Testis (tissue), 5 donors: Measurements from ENCODE around the gene TMEM40. TPM values are rescaled to one million over a fixed set of nuclear protein-coding genes. Genes with fewer than 3 reads are reported as not detected.

Source experiments
- DNase-seq: peaks from one replicate; pipeline ENCODE4 v3.0.0-alpha.2; 2019
- H3K27ac ChIP-seq, 2 donors: fragments of 200-600 bp; sonication (generic); one replicate each; pipeline ENCODE4 v1.5.1; 2019
- H3K27me3 ChIP-seq: fragments of 200-600 bp; sonication (generic); one replicate; pipeline ENCODE4 v1.5.1; 2019
- H3K36me3 ChIP-seq: fragments of 200-600 bp; sonication (generic); one replicate; pipeline ENCODE4 v1.5.1; 2017; ENCODE audit warnings: low read depth; ENCODE audit errors: missing control alignments
- H3K4me1 ChIP-seq: fragments of 200-600 bp; sonication (generic); one replicate; pipeline ENCODE4 v1.5.1; 2019
- H3K4me3 ChIP-seq, 2 donors: fragments of 200-600 bp; sonication (generic); one replicate each; pipeline ENCODE4 v1.5.1; 2017 to 2019
- H3K9me3 ChIP-seq: fragments of 200-600 bp; sonication (generic); one replicate; pipeline ENCODE4 v1.5.1; 2017
- POLR2A ChIP-seq: fragments of 450-650 bp; IDR thresholded peaks from one replicate; pipeline ENCODE4 v1.6.1; 2017; ENCODE audit warnings: antibody characterized with exemption, mild to moderate bottlenecking, moderate library complexity
- WGBS, 2 donors: methylation state at CpG; one replicate each; pipeline ENCODE4 v1.1.5; 2018; 5-methylcytosine and 5-hydroxymethylcytosine counted together
- intact Hi-C: fragments of 100-400 bp; cut with DNase I; formaldehyde crosslinking; loops from one replicate; pipeline ENCODE4 v1.15.1; 2023; ENCODE audit warnings: low total_unique reads
- long read RNA-seq, 2 donors: transcript quantifications; one replicate each; lab custom pipeline, GENCODE V29; 2026
- polyA plus RNA-seq: library from polyadenylated mRNA; stranded (reverse); fragments of 350-450 nt; fragmentation: Illumina TruSeq; extraction: RNeasy Lipid Tissue Mini Kit (QIAGEN cat#74804); gene quantifications from one replicate; pipeline ENCODE4 v1.2.3, GENCODE V29; 2014; ENCODE audit warnings: low read depth, low replicate concordance; ENCODE audit not compliant: insufficient read depth
- total RNA-seq, 2 donors: library from RNA; depleted of rRNA; stranded (reverse); fragments of >200 nt; gene quantifications; one replicate each; pipeline ENCODE4 v1.2.3, GENCODE V29; 2016
- TF ChIP-seq, protein P1 (sequence below), 3 experiments: fragments of 450-650 bp in 2 of 3; fragments of 200-600 bp in 1 of 3; sonication (generic) in 1 of 3; IDR thresholded peaks; one replicate each; pipeline ENCODE4 v1.5.1; 2016 to 2019; ENCODE audit warnings: antibody characterized with exemption in 3 of 3, mild to moderate bottlenecking in 2 of 3, moderate library complexity in 1 of 3

The TMEM40 gene, protein sequence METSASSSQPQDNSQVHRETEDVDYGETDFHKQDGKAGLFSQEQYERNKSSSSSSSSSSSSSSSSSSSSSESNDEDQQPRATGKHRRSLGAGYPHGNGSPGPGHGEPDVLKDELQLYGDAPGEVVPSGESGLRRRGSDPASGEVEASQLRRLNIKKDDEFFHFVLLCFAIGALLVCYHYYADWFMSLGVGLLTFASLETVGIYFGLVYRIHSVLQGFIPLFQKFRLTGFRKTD
- 1 to 10 TPM; 1.5 to 1.7 TPM for total RNA-seq
- 0.96 TPM for polyA plus RNA-seq
- long read RNA-seq, donor 1, partial matches to known transcripts, result 0 of 1 reads
- long read RNA-seq, donor 1, other reads (novel, unspliced or antisense), result 0 of 1 reads
- long read RNA-seq, donor 2, result 0 reads

DNA sequence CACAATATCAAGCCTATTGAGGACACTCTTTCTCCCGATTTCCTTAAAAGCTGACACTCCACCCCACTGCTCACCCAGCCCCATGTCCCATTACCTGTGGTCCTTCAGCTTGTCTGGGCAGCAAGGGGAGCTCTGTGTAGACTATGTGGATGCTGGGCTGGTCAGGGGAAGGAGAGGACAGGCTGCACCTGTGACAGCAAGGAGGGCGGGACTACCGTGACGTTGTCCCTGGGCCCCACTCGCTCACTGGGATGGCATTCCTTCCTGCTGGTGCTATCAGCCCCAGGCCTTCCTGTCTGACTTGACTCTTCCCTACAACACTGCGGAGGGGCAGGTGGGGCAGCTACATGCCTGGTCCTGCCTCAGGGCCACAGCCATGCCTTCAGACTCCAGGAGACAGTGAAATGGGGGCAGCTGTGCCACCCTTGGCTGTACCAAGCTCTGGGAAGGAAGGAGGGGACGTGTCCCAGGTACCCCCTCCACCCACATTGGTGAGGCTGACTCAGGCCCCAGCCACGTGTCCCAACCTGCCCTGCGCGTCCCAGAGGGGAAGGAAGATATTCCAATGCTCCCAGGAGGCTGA is at the start of gene TMEM40:
TMEM40 (minus strand) TSS at position 163 of the 583 bp plus-strand sequence. CDS start 9,427 bp downstream, outside the sequence.
- H3K4me3 ChIP-seq, result no peak within 1 kb of the TSS
- H3K4me1 ChIP-seq, result peaks cover 14% of the 10 kb centered on the region
- TF ChIP-seq POLR2A, result no peak
- TF ChIP-seq, protein P1, sequence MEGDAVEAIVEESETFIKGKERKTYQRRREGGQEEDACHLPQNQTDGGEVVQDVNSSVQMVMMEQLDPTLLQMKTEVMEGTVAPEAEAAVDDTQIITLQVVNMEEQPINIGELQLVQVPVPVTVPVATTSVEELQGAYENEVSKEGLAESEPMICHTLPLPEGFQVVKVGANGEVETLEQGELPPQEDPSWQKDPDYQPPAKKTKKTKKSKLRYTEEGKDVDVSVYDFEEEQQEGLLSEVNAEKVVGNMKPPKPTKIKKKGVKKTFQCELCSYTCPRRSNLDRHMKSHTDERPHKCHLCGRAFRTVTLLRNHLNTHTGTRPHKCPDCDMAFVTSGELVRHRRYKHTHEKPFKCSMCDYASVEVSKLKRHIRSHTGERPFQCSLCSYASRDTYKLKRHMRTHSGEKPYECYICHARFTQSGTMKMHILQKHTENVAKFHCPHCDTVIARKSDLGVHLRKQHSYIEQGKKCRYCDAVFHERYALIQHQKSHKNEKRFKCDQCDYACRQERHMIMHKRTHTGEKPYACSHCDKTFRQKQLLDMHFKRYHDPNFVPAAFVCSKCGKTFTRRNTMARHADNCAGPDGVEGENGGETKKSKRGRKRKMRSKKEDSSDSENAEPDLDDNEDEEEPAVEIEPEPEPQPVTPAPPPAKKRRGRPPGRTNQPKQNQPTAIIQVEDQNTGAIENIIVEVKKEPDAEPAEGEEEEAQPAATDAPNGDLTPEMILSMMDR (IDR thresholded peaks at IDR 0.05), result no peak
- H3K27ac ChIP-seq, result peak within 1 kb of the TSS; percentile 77 to 82
- no peaks in the 10 kb centered on the region for H3K9me3 ChIP-seq
- intact Hi-C loops, result no loop called here
- H3K36me3 ChIP-seq, result no peaks in the 10 kb centered on the region
- WGBS, 2 donors, result 86 to 87% methylated on average over 6 to 10 of the region's 10 CpGs
- DNase-seq, result no peak
- H3K27me3 ChIP-seq, result no peaks in the 10 kb centered on the region

DNA sequence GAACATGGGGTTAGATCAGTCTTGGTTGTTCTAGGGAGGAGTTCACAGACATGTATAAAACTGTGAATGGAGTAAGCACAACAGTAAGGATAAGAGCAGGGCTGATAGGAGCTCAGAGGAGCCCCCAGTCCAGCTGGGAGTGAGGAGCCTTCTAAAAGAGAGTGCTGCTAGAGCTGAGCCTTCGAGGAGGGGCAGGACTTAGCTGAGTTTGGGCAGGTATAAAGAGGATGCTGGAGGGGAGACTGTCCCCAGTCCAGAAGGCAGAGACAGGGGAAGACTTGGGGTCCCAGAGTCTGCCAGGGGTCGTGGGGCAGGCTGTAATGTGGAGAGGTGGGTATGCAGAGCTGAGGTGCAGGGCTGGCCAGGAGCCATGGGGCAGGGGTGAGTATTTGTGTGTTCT is 49.5 kb upstream of the TMEM40 start:
- no peak overlapping the region for H3K27ac ChIP-seq
- TF ChIP-seq, protein P1 (IDR thresholded peaks at IDR 0.05), result no peak
- no peak for TF ChIP-seq POLR2A
- intact Hi-C loops, result no loop called here
- DNase-seq, result no peak
- no peaks in the 10 kb centered on the region for H3K36me3 ChIP-seq
- WGBS, 2 donors, result 76% methylated on average over 2 of the region's 2 CpGs
- peaks cover 6% of the 10 kb centered on the region for H3K4me1 ChIP-seq
- no peaks in the 10 kb centered on the region for H3K9me3 ChIP-seq
- no peaks in the 10 kb centered on the region for H3K27me3 ChIP-seq
- no peak overlapping the region for H3K4me3 ChIP-seq

DNA sequence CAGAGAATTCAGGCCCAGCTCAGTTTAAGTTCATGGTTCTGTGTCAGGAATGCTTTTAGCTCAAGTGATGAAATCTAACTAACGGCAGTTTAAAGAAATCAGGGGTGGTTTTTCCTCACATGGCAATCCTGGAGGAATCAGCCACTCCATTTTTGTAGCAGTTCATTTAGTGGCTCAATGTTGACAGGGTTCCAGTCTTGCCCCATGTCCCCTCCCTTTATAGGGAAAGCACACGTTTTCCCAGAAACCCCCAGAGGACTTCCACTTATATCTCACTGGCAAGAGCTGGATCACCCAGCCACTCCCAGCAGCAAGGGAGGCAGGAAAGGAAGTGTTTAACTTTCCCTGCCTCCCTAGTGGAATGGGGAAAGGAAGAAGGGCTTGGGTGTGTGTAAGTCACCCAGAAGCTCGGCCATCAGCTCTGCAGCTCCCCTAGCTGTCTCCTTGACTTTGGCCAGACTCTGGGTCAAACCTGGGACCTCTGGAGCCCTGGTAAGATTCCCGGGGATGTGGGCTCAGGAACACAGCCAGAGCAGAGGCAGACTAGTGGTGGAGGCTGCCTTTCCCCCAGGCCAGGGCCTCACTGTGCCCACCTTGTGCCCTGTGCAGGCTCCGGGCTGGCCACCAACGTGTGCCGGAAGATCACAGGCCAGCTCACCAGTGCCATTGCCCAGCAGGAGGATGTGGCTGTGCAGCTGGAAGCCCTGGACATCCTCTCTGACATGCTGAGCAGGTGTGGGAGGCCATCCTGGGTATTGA is 48.7 kb upstream of the TMEM40 start:
- Histone ChIP-seq H3K9me3 (no peaks in the 10 kb centered on the region), H3K36me3 (no peaks in the 10 kb centered on the region), H3K27me3 (no peaks in the 10 kb centered on the region), H3K27ac (no peak overlapping the region), H3K4me3 (no peak overlapping the region), H3K4me1 (peaks cover 6% of the 10 kb centered on the region)
- no peak for DNase-seq
- 69 to 80% methylated on average over 7 of the region's 7 CpGs for WGBS, 2 donors
- intact Hi-C loops, result no loop called here
- TF ChIP-seq, protein P1 (IDR thresholded peaks at IDR 0.05), result no peak
- no peak for TF ChIP-seq POLR2A

DNA sequence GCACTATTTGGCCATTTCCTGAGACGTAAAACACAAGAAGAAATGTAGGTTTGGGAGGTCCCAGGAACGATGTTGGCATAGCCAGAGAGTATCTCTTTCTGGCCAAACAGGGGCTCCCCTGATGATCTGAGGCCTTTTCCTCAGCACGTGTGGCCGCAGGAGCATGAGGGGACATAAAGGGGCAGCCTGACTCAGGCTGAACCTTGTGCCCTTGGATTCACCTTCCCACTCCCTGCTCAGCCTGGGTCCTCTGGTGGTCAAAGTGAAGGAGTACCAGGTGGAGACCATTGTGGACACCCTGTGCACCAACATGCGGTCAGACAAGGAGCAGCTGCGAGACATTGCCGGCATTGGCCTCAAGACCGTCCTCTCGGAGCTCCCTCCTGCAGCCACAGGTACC is 48.0 kb upstream of the TMEM40 start:
- no peaks in the 10 kb centered on the region for H3K36me3 ChIP-seq
- WGBS, 2 donors, result 96 to 97% methylated on average over 9 of the region's 9 CpGs
- no peaks in the 10 kb centered on the region for H3K9me3 ChIP-seq
- TF ChIP-seq, protein P1 (IDR thresholded peaks at IDR 0.05), result no peak
- no peak for TF ChIP-seq POLR2A
- H3K4me1 ChIP-seq, result peaks cover 6% of the 10 kb centered on the region
- no peak overlapping the region for H3K4me3 ChIP-seq
- no peaks in the 10 kb centered on the region for H3K27me3 ChIP-seq
- no peak for DNase-seq
- intact Hi-C loops, result no loop called here
- no peak overlapping the region for H3K27ac ChIP-seq
